Stimulated activated CD4-positive, alpha-beta T cell treated with anti-CD3 and anti-CD28 coated beads, TNF-alpha, amount 100 ng/mL, for 24 hours (primary cell): ENCODE measurements around the gene CARD10.

Source experiments
- DNase-seq, 3 experiments: peaks; one replicate each; pipeline ENCODE4 v3.0.0-alpha.2; 2020; ENCODE audit warnings: low read depth in 3 of 3

CARD10 gene

DNA sequence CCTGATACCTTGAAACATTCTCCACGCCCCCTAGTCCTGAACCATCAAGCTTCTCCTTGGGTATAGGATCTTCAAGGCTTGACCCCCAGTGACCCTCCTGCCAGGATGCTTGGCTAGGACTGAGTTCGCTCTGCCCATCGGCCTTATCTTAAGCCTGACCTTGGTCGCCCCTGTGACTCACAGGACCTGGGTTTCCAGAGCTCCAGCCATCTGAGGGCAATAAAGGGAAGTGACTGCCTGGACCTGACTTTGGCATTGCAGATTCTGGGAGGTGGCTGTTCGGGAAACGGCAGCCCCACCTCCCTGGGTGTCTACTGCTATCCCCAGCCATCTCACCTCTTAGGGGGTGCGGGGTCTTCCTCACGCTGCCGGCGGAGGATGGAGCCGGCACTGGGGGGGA lies 15.4 kb downstream of the CARD10 start:
- DNase-seq, result no peak

- DNase-seq, result no peak
These were observed 16.0 kb downstream of the CARD10 start for GRCh38 chr22:37503183-37503683.

DNA sequence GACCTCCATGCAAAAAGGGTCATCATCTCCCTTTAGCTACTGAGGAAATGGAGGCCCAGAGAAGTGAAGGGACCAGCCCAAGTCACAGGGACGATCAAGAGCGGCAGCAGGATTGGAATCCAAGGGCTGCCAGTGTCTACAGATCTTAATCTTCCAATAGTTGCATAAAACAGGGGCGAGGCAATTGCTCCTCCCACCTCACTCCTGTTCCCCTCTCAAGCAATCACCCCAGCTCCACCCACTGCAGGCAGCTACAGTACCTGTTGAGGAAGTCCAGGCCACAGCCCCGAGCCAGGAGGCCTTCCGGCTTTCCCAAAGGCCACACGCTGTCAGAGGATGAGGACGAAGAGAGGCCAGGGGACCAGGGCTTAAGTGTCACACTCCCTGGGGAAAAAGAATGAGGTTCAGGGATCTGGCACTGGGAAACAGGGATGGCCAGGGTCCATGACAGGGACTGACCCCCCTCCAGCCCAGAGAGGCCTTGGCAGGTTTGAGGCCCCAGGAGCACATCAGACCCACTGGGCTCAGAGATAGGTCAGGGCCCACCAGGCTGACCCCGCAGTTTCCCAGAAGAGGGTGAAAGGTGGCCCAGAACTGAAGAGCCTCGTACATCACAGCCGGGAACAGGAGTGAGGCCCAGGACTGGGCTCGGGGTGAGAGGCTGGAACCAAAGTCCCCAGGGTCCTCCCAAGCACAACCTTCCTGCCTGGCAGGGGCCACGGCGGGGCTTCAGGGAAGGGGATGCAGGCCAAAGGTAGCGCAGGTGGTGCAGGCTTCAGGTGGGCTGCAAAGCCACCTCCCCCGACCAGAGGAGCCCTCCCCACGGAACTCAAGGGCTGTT lies 16.7 kb downstream of the CARD10 start:
- DNase-seq, result no peak

- DNase-seq, result no peak
These were observed 17.4 kb downstream of the CARD10 start for GRCh38 chr22:37501610-37502341.

- DNase-seq, result no peak
These were observed 18.2 kb downstream of the CARD10 start for GRCh38 chr22:37500745-37501609.

DNA sequence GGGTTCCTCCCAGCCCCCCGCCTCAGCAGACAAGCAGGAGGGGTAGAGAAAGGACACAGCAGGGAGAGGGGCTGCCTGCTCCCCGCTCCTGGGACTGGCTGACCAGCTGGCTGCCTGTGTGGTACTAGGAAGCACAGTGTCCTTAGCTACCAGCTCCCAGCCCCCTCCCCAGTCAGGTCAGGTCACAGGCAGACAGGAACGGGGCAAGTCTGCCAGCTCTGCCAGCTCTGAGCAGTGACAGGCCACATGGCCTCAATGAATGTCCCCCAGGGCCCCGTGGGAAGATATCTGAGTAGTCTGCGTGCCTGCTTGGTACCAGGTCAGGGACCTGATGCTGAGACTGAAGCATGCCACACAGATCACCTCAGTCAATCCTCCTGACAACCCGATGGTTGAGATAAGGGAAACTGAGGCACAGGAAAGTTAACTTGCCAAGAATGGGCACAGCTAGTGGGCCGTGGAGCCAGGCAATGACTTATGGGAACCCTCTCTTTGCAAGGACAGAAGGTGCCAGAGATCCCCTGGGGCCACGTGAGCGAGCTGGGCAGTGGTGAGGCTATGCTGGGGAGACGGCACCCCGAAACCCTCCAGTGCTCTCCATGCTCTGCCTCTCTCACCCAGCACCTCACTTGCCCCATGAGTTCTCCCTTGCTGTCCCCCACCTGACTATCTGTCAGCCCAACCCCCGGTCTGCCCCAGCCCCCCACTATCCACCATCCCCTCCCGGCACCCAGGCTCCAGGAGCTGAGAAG lies 19.2 kb downstream of the CARD10 start:
- DNase-seq, result no peak

DNA sequence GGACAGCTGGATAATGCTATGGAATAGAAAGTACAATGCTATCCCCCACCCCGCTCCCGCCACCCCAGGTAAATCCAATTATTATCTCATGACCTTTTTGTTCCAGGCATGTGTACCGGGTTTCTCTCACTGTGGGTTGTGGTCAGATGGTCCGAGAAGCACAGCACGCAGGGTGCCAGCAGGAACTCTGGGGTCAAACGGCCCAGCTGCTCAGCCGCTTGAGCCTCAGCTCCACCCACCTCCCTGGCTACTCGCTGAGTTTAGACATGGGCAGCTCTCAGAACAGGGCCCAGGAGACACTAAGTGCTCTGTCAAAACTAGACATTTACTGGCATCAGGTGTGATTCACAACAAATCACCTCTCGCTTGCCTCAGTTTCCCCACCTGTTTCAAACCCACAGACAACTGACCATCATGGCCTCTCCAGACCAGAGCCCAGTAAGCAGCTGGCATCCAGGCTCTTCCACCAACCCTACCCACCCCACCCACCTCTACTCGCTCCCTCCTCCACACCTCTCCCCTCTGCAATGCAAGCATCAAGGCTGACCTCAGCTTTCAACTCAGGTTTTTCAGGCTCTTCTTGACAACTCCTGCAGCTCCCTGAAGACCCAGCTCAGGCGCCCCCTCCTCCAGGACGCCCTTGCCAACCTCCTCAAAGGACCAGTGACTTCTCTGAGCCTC lies 20.0 kb downstream of the CARD10 start:
- DNase-seq, result no peak

DNA sequence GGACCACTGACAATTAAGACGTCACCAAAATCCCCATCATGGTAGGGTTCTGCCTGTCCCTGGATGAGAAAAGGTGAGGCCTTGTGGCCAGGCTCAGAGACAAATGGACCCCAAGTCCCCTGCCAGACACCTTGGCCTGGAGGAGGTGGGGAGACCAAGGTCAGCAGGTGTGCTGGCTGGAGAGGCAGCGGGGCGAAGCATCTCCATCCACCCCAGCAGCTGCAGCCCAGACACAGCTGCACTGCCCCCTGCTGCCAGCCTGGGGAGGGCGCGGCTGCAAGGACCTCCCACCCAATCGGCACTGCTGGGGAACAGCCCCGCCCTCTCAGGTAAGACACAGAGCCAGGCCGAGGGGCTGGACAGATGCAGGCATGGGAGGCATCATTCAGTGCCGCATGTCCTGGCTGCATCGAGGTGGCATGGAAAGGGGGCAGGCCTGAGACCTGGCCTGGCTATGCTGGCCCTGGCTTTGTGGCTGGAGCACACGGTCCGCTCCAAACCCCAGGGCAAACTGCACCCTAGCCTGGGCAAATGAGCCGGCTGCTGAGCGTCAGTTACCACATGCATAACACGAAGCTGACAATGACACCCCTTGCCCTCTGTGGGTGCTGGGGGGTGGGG lies 20.8 kb downstream of the CARD10 start:
- DNase-seq, result peak; percentile 38 to 66 (median 41)

GRCh38 chr22:37497062-37497599 lies 22.1 kb downstream of the CARD10 start:
- no peak for DNase-seq

DNA sequence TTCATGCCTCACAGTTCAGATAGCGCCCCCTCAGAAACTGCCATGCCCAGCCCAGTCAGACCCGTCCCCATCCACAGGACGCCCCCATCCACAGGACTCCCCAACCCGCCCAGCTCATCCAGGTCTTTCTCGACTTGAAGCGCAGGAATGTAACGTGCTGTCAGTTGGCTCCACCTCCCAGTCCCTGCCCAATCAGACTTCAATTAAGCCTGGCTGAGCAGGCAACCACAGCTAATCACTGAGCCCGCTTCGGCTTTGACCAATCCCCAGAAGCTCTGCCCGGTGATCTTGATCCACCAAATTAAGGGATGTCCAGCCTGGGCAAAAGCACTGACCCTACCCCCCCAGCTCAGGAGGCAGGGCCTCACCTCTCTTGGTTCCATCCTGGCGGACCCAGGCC lies 22.6 kb downstream of the CARD10 start:
- no peak for DNase-seq

- no peak for DNase-seq
These were observed 25.2 kb downstream of the CARD10 start for GRCh38 chr22:37493979-37494378.

GRCh38 chr22:37492428-37493344 lies 26.5 kb downstream of the CARD10 start:
- peak in 1 of 3 experiments; percentile 55 for DNase-seq

GRCh38 chr22:37491559-37492427 lies 27.4 kb downstream of the CARD10 start:
- DNase-seq, result no peak

DNA sequence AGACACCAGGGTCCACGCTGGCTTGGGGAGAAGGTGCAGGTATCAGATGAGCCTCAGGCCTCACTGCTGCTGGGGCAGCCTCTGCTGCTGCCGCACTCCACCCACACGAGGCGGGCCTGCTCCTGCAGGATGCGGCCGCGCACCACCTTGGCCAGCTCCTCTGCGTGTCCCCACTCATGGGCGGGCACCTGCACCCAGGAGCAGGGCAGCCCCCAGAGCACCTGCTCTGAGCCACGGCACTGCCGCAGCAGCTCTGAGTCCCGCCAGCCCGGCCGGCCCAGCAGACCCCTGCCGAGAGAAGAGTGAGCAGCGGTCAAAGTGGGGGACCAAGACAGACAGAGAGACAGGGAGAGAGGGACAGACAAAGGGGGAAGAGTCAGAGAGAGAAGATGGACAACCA lies 28.1 kb downstream of the CARD10 start:
- DNase-seq, result no peak

DNA sequence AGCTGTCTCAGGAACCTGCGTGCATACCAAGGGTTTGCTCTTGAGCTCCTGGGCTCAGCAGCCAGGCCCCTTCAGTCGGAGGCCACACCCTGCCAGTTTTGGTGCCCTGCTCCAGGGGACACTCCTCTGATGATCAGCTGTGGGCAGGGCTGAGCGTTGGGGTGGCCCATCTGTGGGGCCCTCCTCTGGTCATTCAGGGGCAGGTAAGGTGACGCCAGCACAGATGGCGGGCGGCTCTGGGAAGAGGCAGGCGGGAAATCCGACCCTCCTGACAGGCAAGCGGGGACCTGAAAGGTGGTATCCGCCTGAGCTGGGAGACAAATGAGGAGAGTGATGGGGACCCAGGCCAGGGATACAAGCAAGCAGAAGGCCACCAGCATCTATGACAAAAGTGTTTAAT lies 29.2 kb downstream of the CARD10 start:
- no peak for DNase-seq

DNA sequence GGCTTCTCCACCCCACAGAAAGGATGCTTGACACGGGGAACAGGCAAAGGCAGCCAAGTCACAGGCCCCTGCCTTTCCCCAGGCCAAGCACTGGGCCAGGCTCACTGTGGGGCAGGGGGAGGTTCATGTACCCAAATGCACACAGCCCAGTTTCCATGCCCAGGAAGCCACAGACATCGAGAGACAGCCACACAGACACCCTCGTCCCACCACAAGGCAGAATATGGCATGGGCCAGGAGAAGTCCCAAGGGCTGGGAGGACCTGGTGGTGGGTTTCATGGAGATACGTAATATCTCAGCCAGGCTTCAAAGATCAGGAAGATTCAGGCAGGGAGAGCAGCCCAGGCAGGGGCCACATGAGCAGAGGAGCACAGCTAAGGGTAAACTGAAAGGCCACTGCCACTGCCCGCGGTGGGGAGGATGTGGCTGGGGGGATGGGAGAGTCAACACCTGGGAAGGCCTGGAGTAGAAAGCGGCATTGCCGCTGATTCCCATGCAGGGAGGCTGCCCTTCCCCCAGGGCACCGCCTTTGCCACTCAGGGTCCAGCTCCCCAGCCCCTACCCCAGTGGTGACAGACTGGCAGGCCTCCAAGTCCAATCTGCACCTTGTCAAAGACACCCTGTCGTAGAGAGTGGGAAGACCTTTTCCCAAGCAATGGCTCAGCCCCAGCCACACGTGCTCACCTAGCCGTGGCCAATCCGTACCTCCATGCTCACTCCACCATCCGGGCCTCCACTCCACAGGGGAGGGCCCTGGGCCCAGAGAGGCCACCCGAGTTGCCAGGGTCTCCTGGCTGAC lies 30.7 kb downstream of the CARD10 start:
- no peak for DNase-seq

GRCh38 chr22:37487571-37487970 lies 31.6 kb downstream of the CARD10 start:
- DNase-seq, result no peak
